Muscle of arm (tissue), 14 donors: ENCODE data around the gene CCR9. TPM values are rescaled to one million over a fixed set of nuclear protein-coding genes. Genes with fewer than 3 reads are reported as not detected.
"Not testable (repeated sequence)": the region's sequence is repeated elsewhere in the genome, so short reads cannot be mapped to it uniquely, and the experiment has no call there.

Experiments used
- DNase-seq: peaks from one replicate; pipeline ENCODE4 v3.0.0-alpha.2; 2013
- long read RNA-seq, 11 donors: transcript quantifications; one replicate each; lab custom pipeline, GENCODE V29; 2026
- polyA plus RNA-seq, 12 donors: library from polyadenylated mRNA; unstranded; fragments of 120-200 nt; gene quantifications; one replicate each; pipeline ENCODE4 v1.2.1, GENCODE V29; 2013; ENCODE audit not compliant: insufficient read length in 12 of 12

CCR9 gene
- under 1 TPM in 1 of 12 donors, not detected in 11; 0.07 TPM for polyA plus RNA-seq
- long read RNA-seq, donor 1: 0 reads
- long read RNA-seq, donor 2: 0 reads
- long read RNA-seq, donor 3: 0 reads
- long read RNA-seq, donor 4: 0 reads
- long read RNA-seq, donor 5: 0 reads
- long read RNA-seq, donor 6: 0 reads
- long read RNA-seq, donor 7: 0 reads
- long read RNA-seq, donor 8: 0 reads
- long read RNA-seq, donor 9: 0 reads
- long read RNA-seq, donor 10: 0 reads
- long read RNA-seq, donor 11: 0 reads

GRCh38 chr3:45885979-45886705, at the start of gene CCR9:
Gene CCR9, plus strand, starts transcription at chr3:45886543. Its CDS starts 8,391 bp downstream, at chr3:45894934.
- DNase-seq: no peak

- DNase-seq: no peak
Measured at GRCh38 chr3:45838466-45838865, 47.9 kb upstream of the CCR9 start.

GRCh38 chr3:45841420-45841756, 45.0 kb upstream of the CCR9 start:
- peak; percentile 15 for DNase-seq

GRCh38 chr3:45841757-45842491, 44.4 kb upstream of the CCR9 start, which contains the start of gene LZTFL1:
Gene LZTFL1, minus strand, starts transcription at chr3:45842119. Its CDS starts 128 bp downstream, at chr3:45841991.
- DNase-seq: peak; percentile 97

GRCh38 chr3:45842851-45843625, 43.3 kb upstream of the CCR9 start:
- DNase-seq: no peak

GRCh38 chr3:45844616-45845015, 41.7 kb upstream of the CCR9 start:
- no peak for DNase-seq

GRCh38 chr3:45848392-45848791, 38.0 kb upstream of the CCR9 start:
- no peak for DNase-seq

GRCh38 chr3:45852828-45853227, 33.5 kb upstream of the CCR9 start:
- DNase-seq: no peak

- not testable (repeated sequence) for DNase-seq
Measured at GRCh38 chr3:45856323-45856722, 30.0 kb upstream of the CCR9 start.

- DNase-seq: not testable (repeated sequence)
Measured at GRCh38 chr3:45857024-45857423, 29.3 kb upstream of the CCR9 start.

- no peak for DNase-seq
Measured at GRCh38 chr3:45858809-45859543, 27.4 kb upstream of the CCR9 start.

GRCh38 chr3:45860481-45860880, 25.9 kb upstream of the CCR9 start:
- no peak for DNase-seq

- DNase-seq: no peak
Measured at GRCh38 chr3:45861043-45861719, 25.2 kb upstream of the CCR9 start.

- DNase-seq: no peak
Measured at GRCh38 chr3:45864760-45865519, 21.4 kb upstream of the CCR9 start.

GRCh38 chr3:45865563-45865962, 20.8 kb upstream of the CCR9 start:
- no peak for DNase-seq

- DNase-seq: no peak
Measured at GRCh38 chr3:45868213-45868612, 18.1 kb upstream of the CCR9 start.

GRCh38 chr3:45868650-45869049, 17.7 kb upstream of the CCR9 start:
- no peak for DNase-seq

- DNase-seq: no peak
Measured at GRCh38 chr3:45869638-45870037, 16.7 kb upstream of the CCR9 start.

- DNase-seq: no peak
Measured at GRCh38 chr3:45870099-45870498, 16.2 kb upstream of the CCR9 start.

- no peak for DNase-seq
Measured at GRCh38 chr3:45871780-45872179, 14.6 kb upstream of the CCR9 start.
